Measurements from ENCODE around the gene GSTM2.
"Not testable (repeated sequence)": the region's sequence is repeated elsewhere in the genome, so short reads cannot be mapped to it uniquely, and the experiment has no call there.

- TF ChIP-seq CTCF (IDR thresholded peaks at IDR 0.05 in 8 of 11, conservative IDR thresholded peaks at IDR 0.05 in 3 of 11); POLR2A (IDR thresholded peaks at IDR 0.05): not testable (repeated sequence)
These were observed 10.8 kb downstream of the GSTM2 start for GRCh38 chr1:109678637-109679036.

All from spleen (tissue), 7 donors.